Astrocyte of the cerebellum (primary cell): ENCODE results near the gene PFKFB3.
A peak's percentile ranks its signal among the peaks of the same experiment; 100 is the strongest.

Experiments used
- DNase-seq: peaks from one replicate; pipeline ENCODE4 v3.0.0-alpha.2; 2011; ENCODE audit warnings: low read depth
- H3K4me3 ChIP-seq: 2 replicates; pipeline ENCODE4 v1.5.1; 2011; ENCODE audit warnings: mild to moderate bottlenecking, low read depth, low read length, moderate library complexity
- CTCF ChIP-seq: IDR thresholded peaks from 2 replicates; pipeline ENCODE4 v1.5.1; 2012; ENCODE audit warnings: low read length, low read depth, moderate library complexity, mild to moderate bottlenecking; ENCODE audit errors: missing control alignments
- in situ Hi-C: cut with HindIII; loops from 2 replicates; pipeline ENCODE4 v1.10.0; 2017; ENCODE audit warnings: low sequenced_read_pairs

Gene PFKFB3

GRCh38 chr10:6170638-6171037 is 32.1 kb upstream of the PFKFB3 start:
- no peak for TF ChIP-seq CTCF
- DNase-seq = no peak
- in situ Hi-C loops = no loop called here
- H3K4me3 ChIP-seq = no peak overlapping the region

GRCh38 chr10:6171881-6172695 is 30.6 kb upstream of the PFKFB3 start:
- DNase-seq = peak; percentile 89
- in situ Hi-C loops = no loop called here
- no peak overlapping the region for H3K4me3 ChIP-seq
- no peak for TF ChIP-seq CTCF

- peak; percentile 19 for TF ChIP-seq CTCF
- in situ Hi-C loops = no loop called here
- DNase-seq = no peak
- H3K4me3 ChIP-seq = no peak overlapping the region
Observed at GRCh38 chr10:6173203-6173602, 29.5 kb upstream of the PFKFB3 start.

GRCh38 chr10:6174201-6174874 is 28.4 kb upstream of the PFKFB3 start:
- no peak for TF ChIP-seq CTCF
- H3K4me3 ChIP-seq = no peak overlapping the region
- DNase-seq = no peak
- in situ Hi-C loops = no loop called here

- H3K4me3 ChIP-seq = no peak overlapping the region
- no peak for TF ChIP-seq CTCF
- in situ Hi-C loops = no loop called here
Observed at GRCh38 chr10:6175329-6176055, 27.2 kb upstream of the PFKFB3 start.

GRCh38 chr10:6176691-6177231 is 26.0 kb upstream of the PFKFB3 start:
- no peak for TF ChIP-seq CTCF
- DNase-seq = no peak
- no peak overlapping the region for H3K4me3 ChIP-seq
- in situ Hi-C loops = no loop called here

More at GRCh38 chr10:6175329-6176055, 27.2 kb upstream of the PFKFB3 start:
- DNase-seq = no peak
